Stimulated activated naive CD4-positive, alpha-beta T cell (primary cell): ENCODE data around the gene MPZL2.
"Not testable (repeated sequence)": the region's sequence is repeated elsewhere in the genome, so short reads cannot be mapped to it uniquely, and the experiment has no call there.

ENCODE experiments used
- DNase-seq, 6 experiments: peaks; one replicate each; lab custom pipeline; 2025; lab: John Stamatoyannopoulos, UW

MPZL2 gene

DNA sequence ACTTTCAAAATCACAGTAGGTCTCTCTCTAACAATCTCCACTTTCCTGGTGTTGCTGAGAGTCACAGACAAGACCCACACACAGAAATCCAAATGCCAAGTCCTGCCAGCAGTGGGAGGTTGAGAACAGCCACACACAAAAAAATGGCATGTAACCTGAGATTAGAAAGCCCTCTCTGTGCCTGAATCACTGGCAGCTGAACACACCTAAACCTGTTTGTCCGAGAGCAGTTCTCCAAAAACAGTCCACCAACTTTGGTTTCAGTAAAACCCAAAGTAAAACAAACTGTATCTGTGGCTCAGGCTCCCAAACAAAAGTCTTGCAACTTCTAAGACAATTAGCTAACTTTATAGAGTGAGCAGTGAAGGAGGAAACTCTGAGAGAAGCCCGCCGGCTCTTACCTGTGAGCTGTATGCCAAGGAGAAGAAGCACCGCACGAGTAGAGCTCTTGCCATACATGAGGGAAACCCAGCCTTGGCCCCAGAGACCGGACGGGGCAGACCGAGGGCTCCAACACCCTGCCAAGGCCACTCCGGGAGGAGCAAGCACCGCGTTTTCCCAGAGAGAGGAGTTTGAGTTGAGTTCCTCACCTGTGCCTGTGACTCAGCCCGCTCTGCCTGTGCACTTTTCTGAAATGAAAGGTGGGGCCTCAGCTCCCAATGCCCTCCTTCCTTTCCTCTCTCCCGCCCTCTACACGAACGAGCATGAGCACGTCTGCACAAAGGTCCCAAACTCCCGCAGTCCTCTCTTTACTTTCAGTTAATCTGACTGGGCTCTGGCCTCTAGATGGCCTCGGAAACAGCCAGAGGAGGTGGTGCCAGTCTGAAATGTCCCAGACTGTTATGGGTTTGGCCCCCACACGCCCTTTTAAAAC lies at the start of gene MPZL2:
Gene MPZL2 (minus strand): TSS at position 603 of the 874 bp plus-strand sequence. CDS start 144 bp downstream, at position 459.
- peak in 3 of 6 experiments; percentile 10 to 70 (median 23) for DNase-seq

GRCh38 chr11:118313242-118313641 lies 49.1 kb upstream of the MPZL2 start:
- no peak for DNase-seq

DNA sequence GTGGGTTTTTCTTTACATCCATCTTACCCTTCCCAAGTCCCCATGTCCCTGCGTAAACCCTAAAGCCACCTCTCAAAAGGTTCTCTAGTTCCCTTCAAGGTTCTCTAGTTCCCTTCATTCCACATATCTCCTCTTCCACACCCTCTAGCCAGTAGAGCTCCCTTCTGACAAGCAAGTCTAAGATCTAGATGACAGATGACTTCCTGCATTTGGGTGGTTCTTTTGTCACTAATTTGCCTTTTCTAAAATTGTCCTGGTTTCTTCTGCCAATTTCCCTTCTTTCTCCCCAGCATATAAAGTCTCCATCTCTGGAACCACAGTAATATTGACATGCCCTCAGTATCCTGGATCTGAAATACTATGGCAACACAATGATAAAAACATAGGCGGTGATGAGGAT lies 48.2 kb upstream of the MPZL2 start:
- DNase-seq = no peak

DNA sequence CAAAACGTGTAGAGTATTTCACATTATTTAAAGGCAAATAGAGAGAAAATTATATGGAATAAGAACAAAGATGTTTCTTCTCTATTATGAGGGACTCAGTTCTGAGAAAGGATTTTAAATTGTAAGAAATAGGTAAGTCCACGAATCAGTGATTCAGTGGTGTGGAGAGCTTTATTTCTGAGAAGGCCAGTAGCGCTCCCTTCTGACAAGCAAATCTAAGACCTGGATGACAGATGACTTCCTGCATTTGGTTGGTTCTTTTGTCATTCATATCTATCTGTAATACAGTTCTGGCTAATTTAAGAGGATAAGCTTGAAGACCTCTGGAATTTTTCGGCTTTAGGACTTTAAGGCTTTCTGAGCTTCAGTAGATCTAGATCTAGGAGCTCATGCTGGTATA lies 47.4 kb upstream of the MPZL2 start:
- peak in 2 of 6 experiments; percentile 27 for DNase-seq

- no peak for DNase-seq
Measured at GRCh38 chr11:118310781-118311485, 46.8 kb upstream of the MPZL2 start.

DNA sequence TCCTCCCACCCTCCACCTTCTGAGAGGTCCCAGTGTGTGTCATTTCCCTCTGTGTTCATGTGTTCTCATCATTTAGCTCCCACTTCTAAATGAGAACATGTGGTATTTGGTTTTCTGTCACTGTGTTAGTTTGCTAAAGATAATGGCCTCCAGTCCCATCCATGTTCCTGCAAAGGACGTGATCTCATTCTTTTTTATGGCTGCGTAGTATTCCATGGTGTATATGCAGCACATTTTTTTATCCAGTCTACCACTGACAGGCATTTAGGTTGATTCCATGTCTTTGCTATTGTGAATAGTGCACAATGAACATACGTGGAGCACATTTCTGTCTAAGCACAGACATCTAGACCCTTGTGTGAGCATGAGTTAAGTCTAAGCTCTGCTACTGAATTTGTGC lies 46.2 kb upstream of the MPZL2 start:
- no peak for DNase-seq

DNA sequence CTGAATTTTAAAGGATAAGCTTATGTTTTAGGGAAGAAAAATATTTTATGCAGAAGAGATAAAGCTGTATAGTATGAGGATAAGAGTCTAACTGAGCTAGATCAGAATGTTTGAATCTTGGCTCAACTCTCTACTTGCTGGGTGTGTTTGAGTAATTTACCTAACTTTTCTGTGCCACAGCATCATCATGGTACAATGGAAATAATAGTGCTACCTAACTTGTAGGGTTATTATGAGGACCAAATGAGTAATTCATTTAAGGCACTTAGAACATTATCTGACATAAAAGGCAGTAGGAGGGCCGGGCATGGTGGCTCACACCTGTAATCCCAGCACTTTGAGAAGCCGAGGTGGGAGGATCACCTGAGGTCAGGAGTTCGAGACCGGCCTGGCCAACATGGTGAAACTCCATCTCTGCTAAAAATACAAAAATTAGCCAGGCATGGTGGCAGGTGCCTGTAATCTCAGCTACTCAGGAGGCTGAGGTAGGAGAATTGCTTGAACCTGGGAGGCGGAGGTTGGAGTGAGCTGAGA lies 45.0 kb upstream of the MPZL2 start:
- not testable (repeated sequence) for DNase-seq

GRCh38 chr11:118306556-118306955 lies 42.5 kb upstream of the MPZL2 start:
- peak in 2 of 6 experiments; percentile 11 to 12 for DNase-seq

DNA sequence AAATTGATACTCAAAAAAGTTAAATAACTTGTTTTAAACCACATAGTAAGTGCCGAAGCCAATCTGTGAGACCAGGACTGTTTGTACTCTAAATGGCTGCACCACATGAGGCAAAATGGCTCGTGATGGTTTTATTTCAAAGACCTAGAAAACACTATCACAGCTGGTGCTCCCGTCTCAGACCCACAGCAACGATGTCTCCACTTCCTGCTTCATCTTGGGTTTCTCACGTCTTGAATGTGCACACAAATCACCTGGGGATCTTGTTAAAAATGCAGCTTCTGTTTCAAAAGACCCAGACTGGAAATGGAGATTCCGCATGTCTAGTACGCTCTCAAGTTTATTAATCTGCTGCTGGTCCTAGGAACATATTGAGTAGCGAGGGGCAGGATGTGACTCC lies 41.6 kb upstream of the MPZL2 start:
- DNase-seq = peak; percentile 17 to 80 (median 58)

DNA sequence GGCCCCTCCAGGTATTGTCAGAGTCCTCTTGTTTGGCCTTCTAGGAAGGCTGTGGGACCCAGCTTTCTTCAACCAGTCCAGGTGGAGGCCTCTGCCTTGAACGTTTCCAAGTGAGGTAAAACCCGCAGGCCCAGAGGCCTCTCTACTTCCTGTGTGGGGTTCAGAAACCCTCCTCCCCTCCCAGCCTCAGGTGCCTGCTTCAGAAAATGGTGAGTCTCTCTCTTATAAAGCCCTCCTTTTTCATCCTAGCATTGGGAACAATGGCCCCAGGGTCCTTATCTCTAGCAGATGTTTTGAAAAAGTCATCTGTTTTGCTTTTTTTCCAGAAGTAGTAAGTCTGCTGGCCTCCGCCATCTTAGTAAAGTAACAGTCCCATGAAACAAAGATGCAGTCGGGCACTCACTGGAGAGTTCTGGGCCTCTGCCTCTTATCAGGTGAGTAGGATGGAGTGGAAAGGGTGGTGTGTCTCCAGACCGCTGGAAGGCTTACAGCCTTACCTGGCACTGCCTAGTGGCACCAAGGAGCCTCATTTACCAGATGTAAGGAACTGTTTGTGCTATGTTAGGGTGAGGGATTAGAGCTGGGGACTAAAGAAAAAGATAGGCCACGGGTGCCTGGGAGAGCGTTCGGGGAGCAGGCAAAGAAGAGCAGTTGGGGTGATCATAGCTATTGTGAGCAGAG lies 40.6 kb upstream of the MPZL2 start, which contains the start of gene CD3E:
Gene CD3E (plus strand): TSS at position 163 of the 681 bp plus-strand sequence. CDS start 223 bp downstream, at position 386.
- DNase-seq = peak; percentile 29 to 91 (median 67)

GRCh38 chr11:118304227-118304567 lies 40.1 kb upstream of the MPZL2 start:
- no peak for DNase-seq

- no peak for DNase-seq
Measured at GRCh38 chr11:118301600-118302195, 37.6 kb upstream of the MPZL2 start.

GRCh38 chr11:118295815-118296454 lies 31.8 kb upstream of the MPZL2 start:
- DNase-seq = peak in 5 of 6 experiments; percentile 8 to 60 (median 17)

DNA sequence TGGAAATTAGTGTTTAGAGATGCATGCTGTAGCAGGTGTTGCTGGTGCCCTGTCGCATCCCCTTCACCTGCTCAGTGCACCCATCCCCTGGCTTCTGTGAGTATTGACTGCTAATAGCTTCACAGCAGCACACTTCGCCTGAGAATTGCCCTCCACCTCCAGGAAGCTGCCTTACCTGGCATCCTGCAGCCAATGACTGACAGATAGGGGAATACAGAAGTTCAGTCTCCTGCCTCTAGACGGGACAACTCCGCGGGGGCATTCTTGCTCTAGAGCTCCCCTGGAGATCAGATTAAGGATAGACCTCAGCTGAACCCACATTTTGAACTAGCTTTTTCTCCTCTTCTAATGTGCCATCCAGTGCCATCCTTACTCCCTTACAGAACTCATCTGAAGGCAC lies 31.1 kb upstream of the MPZL2 start:
- no peak for DNase-seq

- no peak for DNase-seq
Measured at GRCh38 chr11:118294053-118294452, 30.0 kb upstream of the MPZL2 start.

GRCh38 chr11:118291477-118292135 lies 27.5 kb upstream of the MPZL2 start:
- no peak for DNase-seq

GRCh38 chr11:118290923-118291322 lies 26.8 kb upstream of the MPZL2 start:
- DNase-seq = peak in 5 of 6 experiments; percentile 13 to 58 (median 31)

- no peak for DNase-seq
Measured at GRCh38 chr11:118289401-118289800, 25.3 kb upstream of the MPZL2 start.

DNA sequence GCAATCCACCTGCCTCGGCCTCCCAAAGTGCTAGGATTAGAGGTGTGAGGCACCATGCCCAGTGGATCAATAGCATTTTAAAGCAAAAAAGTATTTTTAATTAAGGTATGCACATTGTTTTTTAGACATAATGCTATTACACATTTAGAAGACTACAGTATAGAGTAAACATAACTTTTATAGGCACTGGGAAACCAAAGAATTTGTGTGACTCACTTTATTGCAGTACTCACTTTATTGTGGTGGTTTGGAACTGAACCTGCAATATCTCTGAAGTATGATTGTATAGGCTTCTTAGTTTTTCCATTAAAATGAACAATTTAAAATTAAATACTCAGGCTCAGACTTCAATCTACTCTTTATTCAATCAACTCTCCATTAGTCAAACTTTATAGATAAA lies 22.9 kb upstream of the MPZL2 start:
- no peak for DNase-seq

DNA sequence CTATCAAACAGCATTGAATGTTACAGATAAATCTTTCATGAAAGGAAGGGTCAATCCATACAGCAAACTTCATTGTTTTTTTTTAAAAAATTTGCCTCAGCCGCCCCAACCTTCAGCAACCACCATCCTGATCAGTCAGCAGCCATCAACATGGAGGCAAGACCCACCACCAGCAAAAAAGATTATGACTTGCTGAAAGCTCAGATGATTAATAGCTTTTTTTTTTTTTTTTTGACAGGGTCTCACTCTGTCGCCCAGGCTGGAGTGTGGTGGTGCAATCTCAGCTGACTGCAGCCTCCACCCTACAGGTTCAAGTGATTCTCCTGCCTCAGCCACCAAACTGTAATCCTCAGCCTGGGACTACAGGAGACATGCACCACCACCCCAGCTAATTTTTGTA lies 22.4 kb upstream of the MPZL2 start:
- DNase-seq = no peak
